ENCODE results near the gene PTPRM. TPM values are rescaled to one million over a fixed set of nuclear protein-coding genes. Genes with fewer than 3 reads are reported as not detected.

PTPRM gene
- total and polyA plus RNA-seq, 2 experiments from 2014 or later, result 1.6 to 5.3 TPM

DNA sequence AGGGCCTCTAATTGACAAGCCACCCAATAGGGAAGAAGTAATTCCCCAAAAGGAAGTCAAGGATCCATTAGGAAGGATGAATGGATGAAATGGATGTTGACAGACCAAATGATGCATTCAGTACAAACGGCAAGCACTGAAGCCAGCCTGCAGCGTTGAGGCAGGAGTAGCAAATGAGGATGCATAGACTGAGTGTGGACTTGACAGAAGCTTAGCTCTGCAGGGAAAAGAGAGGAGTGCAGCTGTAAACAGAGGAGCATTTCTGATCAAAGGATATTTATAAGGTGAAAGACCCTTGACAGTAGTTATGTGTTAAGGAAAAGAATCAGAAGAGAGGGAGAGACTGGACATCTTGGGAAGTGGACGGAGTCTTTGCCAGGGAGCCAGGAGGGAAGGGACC, 788.9 kb downstream of the PTPRM start (continued):
- no peak for TF ChIP-seq CREB1 (CRISPR knock-in tag; IDR thresholded peaks at IDR 0.05; ENCODE audit: low read depth)
- TF ChIP-seq, protein P1, sequence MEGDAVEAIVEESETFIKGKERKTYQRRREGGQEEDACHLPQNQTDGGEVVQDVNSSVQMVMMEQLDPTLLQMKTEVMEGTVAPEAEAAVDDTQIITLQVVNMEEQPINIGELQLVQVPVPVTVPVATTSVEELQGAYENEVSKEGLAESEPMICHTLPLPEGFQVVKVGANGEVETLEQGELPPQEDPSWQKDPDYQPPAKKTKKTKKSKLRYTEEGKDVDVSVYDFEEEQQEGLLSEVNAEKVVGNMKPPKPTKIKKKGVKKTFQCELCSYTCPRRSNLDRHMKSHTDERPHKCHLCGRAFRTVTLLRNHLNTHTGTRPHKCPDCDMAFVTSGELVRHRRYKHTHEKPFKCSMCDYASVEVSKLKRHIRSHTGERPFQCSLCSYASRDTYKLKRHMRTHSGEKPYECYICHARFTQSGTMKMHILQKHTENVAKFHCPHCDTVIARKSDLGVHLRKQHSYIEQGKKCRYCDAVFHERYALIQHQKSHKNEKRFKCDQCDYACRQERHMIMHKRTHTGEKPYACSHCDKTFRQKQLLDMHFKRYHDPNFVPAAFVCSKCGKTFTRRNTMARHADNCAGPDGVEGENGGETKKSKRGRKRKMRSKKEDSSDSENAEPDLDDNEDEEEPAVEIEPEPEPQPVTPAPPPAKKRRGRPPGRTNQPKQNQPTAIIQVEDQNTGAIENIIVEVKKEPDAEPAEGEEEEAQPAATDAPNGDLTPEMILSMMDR (conservative IDR thresholded peaks at IDR 0.05; ENCODE audit: low read depth in 2 of 2), result no peak

DNA sequence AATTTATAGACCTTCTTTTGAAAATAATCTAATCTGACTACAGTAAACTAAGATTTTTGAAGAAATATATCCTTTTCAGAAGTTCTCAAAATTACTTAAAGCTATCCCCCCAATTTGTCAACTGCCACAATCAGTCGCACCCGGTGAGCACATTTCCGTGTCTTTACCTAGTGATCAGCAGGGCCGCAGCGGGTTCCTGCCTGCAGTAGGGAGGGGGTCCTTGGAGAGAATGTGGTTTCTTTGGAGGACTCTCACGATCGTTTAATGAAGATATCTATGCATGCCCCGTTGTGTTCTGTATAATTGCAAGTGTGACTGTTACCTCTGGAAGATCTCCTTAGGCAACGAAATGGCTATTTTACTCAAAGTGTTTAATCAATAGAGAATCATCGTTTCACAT, 790.2 kb downstream of the PTPRM start:
- H3K27ac ChIP-seq (ENCODE audit: low read depth), result no peak overlapping the region
- no peaks in the 10 kb centered on the region for H3F3A ChIP-seq (replicated peaks; ENCODE audit: low read depth)
- H3K4me3 Mint-ChIP-seq, result no peak overlapping the region
- no peaks in the 10 kb centered on the region for H3K79me2 ChIP-seq (replicated peaks; ENCODE audit: insufficient read depth)
- no peak overlapping the region for H2AFZ ChIP-seq
- H3K27ac Mint-ChIP-seq, result no peak overlapping the region
- no peak overlapping the region for H3K4me3 ChIP-seq
- no peak overlapping the region for H3K4me2 ChIP-seq
- H4K20me1 ChIP-seq (replicated peaks; ENCODE audit: insufficient read depth), result no peaks in the 10 kb centered on the region
- peaks cover 6% of the 10 kb centered on the region; the same call in 1 of the 2 replicates for H3K9me2 ChIP-seq (ENCODE audit: insufficient read depth)
- H3K36me3 ChIP-seq (ENCODE audit: insufficient read depth), result no peaks in the 10 kb centered on the region
- H3K4me1 ChIP-seq (ENCODE audit: insufficient read depth), result peaks cover 9% of the 10 kb centered on the region; the same call in 1 of the 2 replicates
- peaks cover 6% of the 10 kb centered on the region for H3K27me3 Mint-ChIP-seq (ENCODE audit: insufficient read depth, low read depth, poor library complexity)
- TF ChIP-seq, protein P2, sequence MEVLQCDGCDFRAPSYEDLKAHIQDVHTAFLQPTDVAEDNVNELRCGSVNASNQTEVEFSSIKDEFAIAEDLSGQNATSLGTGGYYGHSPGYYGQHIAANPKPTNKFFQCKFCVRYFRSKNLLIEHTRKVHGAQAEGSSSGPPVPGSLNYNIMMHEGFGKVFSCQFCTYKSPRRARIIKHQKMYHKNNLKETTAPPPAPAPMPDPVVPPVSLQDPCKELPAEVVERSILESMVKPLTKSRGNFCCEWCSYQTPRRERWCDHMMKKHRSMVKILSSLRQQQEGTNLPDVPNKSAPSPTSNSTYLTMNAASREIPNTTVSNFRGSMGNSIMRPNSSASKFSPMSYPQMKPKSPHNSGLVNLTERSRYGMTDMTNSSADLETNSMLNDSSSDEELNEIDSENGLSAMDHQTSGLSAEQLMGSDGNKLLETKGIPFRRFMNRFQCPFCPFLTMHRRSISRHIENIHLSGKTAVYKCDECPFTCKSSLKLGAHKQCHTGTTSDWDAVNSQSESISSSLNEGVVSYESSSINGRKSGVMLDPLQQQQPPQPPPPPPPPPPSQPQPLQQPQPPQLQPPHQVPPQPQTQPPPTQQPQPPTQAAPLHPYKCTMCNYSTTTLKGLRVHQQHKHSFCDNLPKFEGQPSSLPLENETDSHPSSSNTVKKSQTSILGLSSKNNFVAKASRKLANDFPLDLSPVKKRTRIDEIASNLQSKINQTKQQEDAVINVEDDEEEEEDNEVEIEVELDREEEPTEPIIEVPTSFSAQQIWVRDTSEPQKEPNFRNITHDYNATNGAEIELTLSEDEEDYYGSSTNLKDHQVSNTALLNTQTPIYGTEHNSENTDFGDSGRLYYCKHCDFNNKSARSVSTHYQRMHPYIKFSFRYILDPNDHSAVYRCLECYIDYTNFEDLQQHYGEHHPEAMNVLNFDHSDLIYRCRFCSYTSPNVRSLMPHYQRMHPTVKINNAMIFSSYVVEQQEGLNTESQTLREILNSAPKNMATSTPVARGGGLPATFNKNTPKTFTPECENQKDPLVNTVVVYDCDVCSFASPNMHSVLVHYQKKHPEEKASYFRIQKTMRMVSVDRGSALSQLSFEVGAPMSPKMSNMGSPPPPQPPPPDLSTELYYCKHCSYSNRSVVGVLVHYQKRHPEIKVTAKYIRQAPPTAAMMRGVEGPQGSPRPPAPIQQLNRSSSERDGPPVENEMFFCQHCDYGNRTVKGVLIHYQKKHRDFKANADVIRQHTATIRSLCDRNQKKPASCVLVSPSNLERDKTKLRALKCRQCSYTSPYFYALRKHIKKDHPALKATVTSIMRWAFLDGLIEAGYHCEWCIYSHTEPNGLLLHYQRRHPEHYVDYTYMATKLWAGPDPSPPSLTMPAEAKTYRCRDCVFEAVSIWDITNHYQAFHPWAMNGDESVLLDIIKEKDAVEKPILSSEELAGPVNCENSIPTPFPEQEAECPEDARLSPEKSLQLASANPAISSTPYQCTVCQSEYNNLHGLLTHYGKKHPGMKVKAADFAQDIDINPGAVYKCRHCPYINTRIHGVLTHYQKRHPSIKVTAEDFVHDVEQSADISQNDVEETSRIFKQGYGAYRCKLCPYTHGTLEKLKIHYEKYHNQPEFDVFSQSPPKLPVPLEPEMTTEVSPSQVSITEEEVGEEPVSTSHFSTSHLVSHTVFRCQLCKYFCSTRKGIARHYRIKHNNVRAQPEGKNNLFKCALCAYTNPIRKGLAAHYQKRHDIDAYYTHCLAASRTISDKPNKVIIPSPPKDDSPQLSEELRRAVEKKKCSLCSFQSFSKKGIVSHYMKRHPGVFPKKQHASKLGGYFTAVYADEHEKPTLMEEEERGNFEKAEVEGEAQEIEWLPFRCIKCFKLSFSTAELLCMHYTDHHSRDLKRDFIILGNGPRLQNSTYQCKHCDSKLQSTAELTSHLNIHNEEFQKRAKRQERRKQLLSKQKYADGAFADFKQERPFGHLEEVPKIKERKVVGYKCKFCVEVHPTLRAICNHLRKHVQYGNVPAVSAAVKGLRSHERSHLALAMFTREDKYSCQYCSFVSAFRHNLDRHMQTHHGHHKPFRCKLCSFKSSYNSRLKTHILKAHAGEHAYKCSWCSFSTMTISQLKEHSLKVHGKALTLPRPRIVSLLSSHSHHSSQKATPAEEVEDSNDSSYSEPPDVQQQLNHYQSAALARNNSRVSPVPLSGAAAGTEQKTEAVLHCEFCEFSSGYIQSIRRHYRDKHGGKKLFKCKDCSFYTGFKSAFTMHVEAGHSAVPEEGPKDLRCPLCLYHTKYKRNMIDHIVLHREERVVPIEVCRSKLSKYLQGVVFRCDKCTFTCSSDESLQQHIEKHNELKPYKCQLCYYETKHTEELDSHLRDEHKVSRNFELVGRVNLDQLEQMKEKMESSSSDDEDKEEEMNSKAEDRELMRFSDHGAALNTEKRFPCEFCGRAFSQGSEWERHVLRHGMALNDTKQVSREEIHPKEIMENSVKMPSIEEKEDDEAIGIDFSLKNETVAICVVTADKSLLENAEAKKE (CRISPR knock-in tag; IDR thresholded peaks at IDR 0.05), result no peak
- TF ChIP-seq EZH2phosphoT487 (IDR thresholded peaks at IDR 0.05; ENCODE audit: unreplicated experiment), result no peak
- TF ChIP-seq CREB1 (CRISPR knock-in tag; IDR thresholded peaks at IDR 0.05; ENCODE audit: low read depth), result no peak
- no peak for TF ChIP-seq POLR2AphosphoS5 (IDR thresholded peaks at IDR 0.05; ENCODE audit: low read depth)
- no peak for TF ChIP-seq ZNF114 (CRISPR knock-in tag; IDR thresholded peaks at IDR 0.05)
- TF ChIP-seq, protein P1 (conservative IDR thresholded peaks at IDR 0.05; ENCODE audit: low read depth in 2 of 2), result no peak
- no peak for TF ChIP-seq EZH2 (IDR thresholded peaks at IDR 0.05; ENCODE audit: low read depth, unreplicated experiment)
- no peak for TF ChIP-seq JUNB (IDR thresholded peaks at IDR 0.05; ENCODE audit: unreplicated experiment)
- TF ChIP-seq, protein P3, sequence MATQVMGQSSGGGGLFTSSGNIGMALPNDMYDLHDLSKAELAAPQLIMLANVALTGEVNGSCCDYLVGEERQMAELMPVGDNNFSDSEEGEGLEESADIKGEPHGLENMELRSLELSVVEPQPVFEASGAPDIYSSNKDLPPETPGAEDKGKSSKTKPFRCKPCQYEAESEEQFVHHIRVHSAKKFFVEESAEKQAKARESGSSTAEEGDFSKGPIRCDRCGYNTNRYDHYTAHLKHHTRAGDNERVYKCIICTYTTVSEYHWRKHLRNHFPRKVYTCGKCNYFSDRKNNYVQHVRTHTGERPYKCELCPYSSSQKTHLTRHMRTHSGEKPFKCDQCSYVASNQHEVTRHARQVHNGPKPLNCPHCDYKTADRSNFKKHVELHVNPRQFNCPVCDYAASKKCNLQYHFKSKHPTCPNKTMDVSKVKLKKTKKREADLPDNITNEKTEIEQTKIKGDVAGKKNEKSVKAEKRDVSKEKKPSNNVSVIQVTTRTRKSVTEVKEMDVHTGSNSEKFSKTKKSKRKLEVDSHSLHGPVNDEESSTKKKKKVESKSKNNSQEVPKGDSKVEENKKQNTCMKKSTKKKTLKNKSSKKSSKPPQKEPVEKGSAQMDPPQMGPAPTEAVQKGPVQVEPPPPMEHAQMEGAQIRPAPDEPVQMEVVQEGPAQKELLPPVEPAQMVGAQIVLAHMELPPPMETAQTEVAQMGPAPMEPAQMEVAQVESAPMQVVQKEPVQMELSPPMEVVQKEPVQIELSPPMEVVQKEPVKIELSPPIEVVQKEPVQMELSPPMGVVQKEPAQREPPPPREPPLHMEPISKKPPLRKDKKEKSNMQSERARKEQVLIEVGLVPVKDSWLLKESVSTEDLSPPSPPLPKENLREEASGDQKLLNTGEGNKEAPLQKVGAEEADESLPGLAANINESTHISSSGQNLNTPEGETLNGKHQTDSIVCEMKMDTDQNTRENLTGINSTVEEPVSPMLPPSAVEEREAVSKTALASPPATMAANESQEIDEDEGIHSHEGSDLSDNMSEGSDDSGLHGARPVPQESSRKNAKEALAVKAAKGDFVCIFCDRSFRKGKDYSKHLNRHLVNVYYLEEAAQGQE (IDR thresholded peaks at IDR 0.05; ENCODE audit: unreplicated experiment), result no peak
- TF ChIP-seq, protein P4, sequence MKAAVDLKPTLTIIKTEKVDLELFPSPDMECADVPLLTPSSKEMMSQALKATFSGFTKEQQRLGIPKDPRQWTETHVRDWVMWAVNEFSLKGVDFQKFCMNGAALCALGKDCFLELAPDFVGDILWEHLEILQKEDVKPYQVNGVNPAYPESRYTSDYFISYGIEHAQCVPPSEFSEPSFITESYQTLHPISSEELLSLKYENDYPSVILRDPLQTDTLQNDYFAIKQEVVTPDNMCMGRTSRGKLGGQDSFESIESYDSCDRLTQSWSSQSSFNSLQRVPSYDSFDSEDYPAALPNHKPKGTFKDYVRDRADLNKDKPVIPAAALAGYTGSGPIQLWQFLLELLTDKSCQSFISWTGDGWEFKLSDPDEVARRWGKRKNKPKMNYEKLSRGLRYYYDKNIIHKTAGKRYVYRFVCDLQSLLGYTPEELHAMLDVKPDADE (IDR thresholded peaks at IDR 0.05), result no peak
- H3K9me3 Mint-ChIP-seq, result peaks cover 3% of the 10 kb centered on the region; the same call in 1 of the 3 replicates
- DNase-seq (ENCODE audit: low spot score) (peak; percentile 21), ATAC-seq (peak; percentile 46)
- H3K4me1 Mint-ChIP-seq, result peaks cover 29% of the 10 kb centered on the region
- H3K27me3 ChIP-seq (ENCODE audit: insufficient read depth), result no peaks in the 10 kb centered on the region
- 0 out of 3 replicates have a peak, but pooled peaks cover 3% of the 10 kb centered on the region for H3K36me3 Mint-ChIP-seq (ENCODE audit: low read depth)
